A549 (cell line): Measurements from ENCODE around the gene STIM2.

ENCODE experiments used
- CEBPB ChIP-seq, 2 experiments: fragments of >200 bp in 1 of 2; sonication (Bioruptor Twin) in 1 of 2; formaldehyde crosslinking in 1 of 2; IDR thresholded peaks; 2 replicates each; pipeline ENCODE4 v1.6.1; 2012 to 2016
- CTCF ChIP-seq: fragments of >200 bp; sonication (Bioruptor Twin); formaldehyde crosslinking; IDR thresholded peaks from 3 replicates; pipeline ENCODE4 v1.5.1; 2016
- EP300 ChIP-seq, 2 experiments: fragments of >200 bp; sonication (Bioruptor Twin); formaldehyde crosslinking; IDR thresholded peaks; 2 replicates in 1 of 2; 3 replicates in 1 of 2; pipeline ENCODE4 v1.6.1; 2016 to 2017
- HMGXB4 ChIP-seq: fragments of 250-450 bp; sonication (Bioruptor Pico); IDR thresholded peaks from 2 replicates; pipeline ENCODE4 v1.5.0; 2021; ENCODE audit warnings: mild to moderate bottlenecking, moderate library complexity, borderline replicate concordance
- HOXA7 ChIP-seq: fragments of 250-450 bp; sonication (Bioruptor Pico); IDR thresholded peaks from 2 replicates; pipeline ENCODE4 v1.5.0; 2020; ENCODE audit warnings: mild to moderate bottlenecking, moderate library complexity
- JUN ChIP-seq, 2 experiments: fragments of >200 bp; sonication (Bioruptor Twin); formaldehyde crosslinking; IDR thresholded peaks; 2 replicates in 1 of 2; 3 replicates in 1 of 2; pipeline ENCODE4 v1.6.1; 2016 to 2017
- JUNB ChIP-seq: fragments of >200 bp; sonication (Bioruptor Twin); formaldehyde crosslinking; IDR thresholded peaks from 2 replicates; pipeline ENCODE4 v1.6.1; 2016
- KDM1A ChIP-seq: fragments of 200-600 bp; sonication (generic); IDR thresholded peaks from 2 replicates; pipeline ENCODE4 v1.6.1; 2016; ENCODE audit warnings: low read depth, mild to moderate bottlenecking
- REST ChIP-seq: fragments of 200-600 bp; sonication (generic); IDR thresholded peaks from 2 replicates; pipeline ENCODE4 v1.6.1; 2016; ENCODE audit warnings: antibody characterized with exemption, mild to moderate bottlenecking, moderate library complexity
- SMC3 ChIP-seq: fragments of >200 bp; sonication (Bioruptor Twin); formaldehyde crosslinking; IDR thresholded peaks from 3 replicates; pipeline ENCODE4 v1.6.1; 2018; ENCODE audit warnings: inconsistent platforms
- ZFP36 ChIP-seq: fragments of 450-650 bp; IDR thresholded peaks from 2 replicates; pipeline ENCODE4 v1.6.1; 2014; ENCODE audit warnings: borderline replicate concordance; ENCODE audit not compliant: partially characterized antibody
- ZSCAN20 ChIP-seq: fragments of 250-450 bp; sonication (Bioruptor Pico); IDR thresholded peaks from 2 replicates; pipeline ENCODE4 v1.8.0; 2022; ENCODE audit warnings: mild to moderate bottlenecking, moderate library complexity

- no peak for TF ChIP-seq KDM1A
- TF ChIP-seq SMC3 = no peak
- no peak for TF ChIP-seq ZFP36
- TF ChIP-seq CTCF = no peak
- no peak for TF ChIP-seq JUN (IDR thresholded peaks at IDR 0.05)
- TF ChIP-seq REST = no peak
- no peak for TF ChIP-seq JUNB
- TF ChIP-seq EP300 (IDR thresholded peaks at IDR 0.05) = no peak
- no peak for TF ChIP-seq CEBPB (IDR thresholded peaks at IDR 0.05)
- no peak for TF ChIP-seq HOXA7 (CRISPR knock-in tag)
- TF ChIP-seq ZSCAN20 (CRISPR knock-in tag) = no peak
- TF ChIP-seq HMGXB4 (CRISPR knock-in tag) = no peak
These were observed 124.3 kb downstream of the STIM2 start for GRCh38 chr4:26984896-26985295.
